ENCODE data around the gene PODXL. TPM values are rescaled to one million over a fixed set of nuclear protein-coding genes. Genes with fewer than 3 reads are reported as not detected.

The PODXL gene
- total RNA-seq, 5 donors from 2014 or later (not counting 1 experiment from before 2014, with no cell fraction given) = 0.63 to 2.6 (median 1.5) TPM

DNA sequence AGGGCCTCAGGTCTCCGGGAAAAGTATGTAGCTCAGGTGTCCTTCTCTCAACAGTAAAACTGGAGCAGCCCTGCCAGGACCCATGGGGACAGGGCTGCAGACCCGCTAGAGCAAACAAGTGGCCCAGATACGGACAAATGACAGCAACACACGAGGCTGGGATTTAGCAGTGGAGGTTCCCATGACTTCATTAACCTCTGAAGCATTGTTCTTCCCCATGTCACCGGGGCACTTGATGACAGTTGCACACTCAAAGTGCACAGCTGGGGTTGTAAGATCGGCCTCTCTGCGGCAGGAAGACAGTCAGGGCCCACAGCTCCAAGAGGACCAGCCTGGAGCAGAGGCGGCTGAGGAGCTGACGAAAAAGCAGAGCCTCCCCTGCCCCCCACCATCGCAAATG is 12.5 kb upstream of the PODXL start:
- ChIA-PET CTCF (no interaction called here), POLR2A (no interaction called here)
- Mint-ChIP-seq H3K4me3 (no peak overlapping the region), H3K4me1 (no peaks in the 10 kb centered on the region), H3K36me3 (no peaks in the 10 kb centered on the region), H3K27me3 (peaks cover 4% of the 10 kb centered on the region in 2 donors), H3K27ac (no peak overlapping the region), H3K9me3 (no peaks in the 10 kb centered on the region)
- H3K36me3 ChIP-seq (ENCODE audit: control insufficient read depth in 2 of 2, extremely low read depth in 1 of 2, insufficient read depth in 1 of 2, low read length in 1 of 2) = no peaks in the 10 kb centered on the region
- no peak for ATAC-seq (replicated peaks in 1 of 4)
- H3K27ac ChIP-seq (ENCODE audit: low read length) = no peak overlapping the region
- H3K9me3 ChIP-seq = no peaks in the 10 kb centered on the region
- H3K4me3 ChIP-seq (ENCODE audit: control insufficient read depth in 1 of 2, extremely low read depth in 1 of 2, low read length in 1 of 2) = no peak overlapping the region
- no peak for DNase-seq
- H3K27me3 ChIP-seq (replicated peaks in 1 of 2; ENCODE audit: control insufficient read depth in 2 of 2, extremely low read depth in 1 of 2, insufficient read depth in 2 of 2, low read length in 1 of 2) = peaks cover 0 to 4% of the 10 kb centered on the region in 2 experiments
- no peaks in the 10 kb centered on the region for H3K4me1 ChIP-seq (ENCODE audit: control insufficient read depth in 1 of 2, extremely low read depth in 1 of 2, insufficient read depth in 2 of 2, low read length in 2 of 2)
- WGBS (ENCODE audit: insufficient coverage) = 71% methylated on average over 8 of the region's 10 CpGs

- Histone ChIP-seq H3K4me3 (ENCODE audit: control insufficient read depth in 1 of 2, extremely low read depth in 1 of 2, low read length in 1 of 2) (no peak overlapping the region), H3K9me3 (no peaks in the 10 kb centered on the region), H3K27ac (ENCODE audit: low read length) (no peak overlapping the region), H3K4me1 (ENCODE audit: control insufficient read depth in 1 of 2, extremely low read depth in 1 of 2, insufficient read depth in 2 of 2, low read length in 2 of 2) (no peaks in the 10 kb centered on the region), H3K36me3 (ENCODE audit: control insufficient read depth in 2 of 2, extremely low read depth in 1 of 2, insufficient read depth in 1 of 2, low read length in 1 of 2) (no peaks in the 10 kb centered on the region), H3K27me3 (replicated peaks in 1 of 2; ENCODE audit: control insufficient read depth in 2 of 2, extremely low read depth in 1 of 2, insufficient read depth in 2 of 2, low read length in 1 of 2) (peaks cover 0 to 4% of the 10 kb centered on the region in 2 experiments)
- ChIA-PET CTCF (no interaction called here), POLR2A (no interaction called here)
- 86% methylated on average over 3 of the region's 6 CpGs for WGBS (ENCODE audit: insufficient coverage)
- H3K9me3 Mint-ChIP-seq = no peaks in the 10 kb centered on the region
- H3K4me1 Mint-ChIP-seq = no peaks in the 10 kb centered on the region
- no peak overlapping the region for H3K4me3 Mint-ChIP-seq
- H3K27ac Mint-ChIP-seq = no peak overlapping the region
- no peaks in the 10 kb centered on the region for H3K36me3 Mint-ChIP-seq
- peaks cover 4% of the 10 kb centered on the region in 2 donors for H3K27me3 Mint-ChIP-seq
- no peak for ATAC-seq (replicated peaks in 1 of 4)
- no peak for DNase-seq
These were observed 12.1 kb upstream of the PODXL start for GRCh38 chr7:131568510-131568909.

- no peak overlapping the region for H3K4me3 Mint-ChIP-seq
These were observed 8.2 kb upstream of the PODXL start for GRCh38 chr7:131564640-131565039.

DNA sequence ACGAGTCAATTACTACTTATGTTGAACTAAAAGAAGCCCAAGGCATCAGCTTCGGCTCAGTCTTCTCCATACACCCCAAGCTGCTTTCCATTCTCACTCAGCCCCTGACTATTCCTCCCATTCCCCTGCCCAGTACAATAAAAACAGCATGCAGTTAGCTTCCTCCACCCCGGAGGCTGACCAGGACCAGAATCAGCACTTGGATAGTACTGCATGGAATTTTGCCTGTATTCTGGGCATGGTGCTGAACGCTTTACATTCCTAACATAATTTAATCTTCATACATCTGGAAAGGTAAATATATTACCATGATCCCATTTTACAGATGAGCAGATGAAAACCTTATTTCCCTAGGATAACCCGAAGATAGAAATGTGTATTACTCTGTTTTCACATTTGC is 7.5 kb upstream of the PODXL start:
- no peak overlapping the region for H3K27ac Mint-ChIP-seq
- ChIA-PET CTCF (no interaction called here), POLR2A (interaction anchor here in 1 of 2 donors (0.7 kb wide), 1 partner anchor 831 kb away, joined by 3 read pairs; no protein-coding TSS in a partner anchor)
- Histone ChIP-seq H3K4me1 (ENCODE audit: control insufficient read depth in 1 of 2, extremely low read depth in 1 of 2, insufficient read depth in 2 of 2, low read length in 2 of 2) (no peaks in the 10 kb centered on the region), H3K4me3 (ENCODE audit: control insufficient read depth in 1 of 2, extremely low read depth in 1 of 2, low read length in 1 of 2) (no peak overlapping the region), H3K27me3 (replicated peaks in 1 of 2; ENCODE audit: control insufficient read depth in 2 of 2, extremely low read depth in 1 of 2, insufficient read depth in 2 of 2, low read length in 1 of 2) (peaks cover 4 to 8% of the 10 kb centered on the region in 2 experiments), H3K36me3 (ENCODE audit: control insufficient read depth in 2 of 2, extremely low read depth in 1 of 2, insufficient read depth in 1 of 2, low read length in 1 of 2) (no peaks in the 10 kb centered on the region), H3K9me3 (no peaks in the 10 kb centered on the region), H3K27ac (ENCODE audit: low read length) (no peak overlapping the region)
- H3K4me1 Mint-ChIP-seq = no peaks in the 10 kb centered on the region
- H3K36me3 Mint-ChIP-seq = no peaks in the 10 kb centered on the region
- H3K4me3 Mint-ChIP-seq = no peak overlapping the region
- ATAC-seq (replicated peaks in 1 of 4) = no peak
- 67% methylated on average over 1 of the region's 5 CpGs for WGBS (ENCODE audit: insufficient coverage)
- H3K9me3 Mint-ChIP-seq = no peaks in the 10 kb centered on the region
- H3K27me3 Mint-ChIP-seq = peaks cover 12 to 13% of the 10 kb centered on the region in 2 donors
- no peak for DNase-seq

More at GRCh38 chr7:131564640-131565039, 8.2 kb upstream of the PODXL start:
- Histone ChIP-seq H3K9me3 (no peaks in the 10 kb centered on the region), H3K27ac (ENCODE audit: low read length) (no peak overlapping the region), H3K36me3 (ENCODE audit: control insufficient read depth in 2 of 2, extremely low read depth in 1 of 2, insufficient read depth in 1 of 2, low read length in 1 of 2) (no peaks in the 10 kb centered on the region), H3K4me1 (ENCODE audit: control insufficient read depth in 1 of 2, extremely low read depth in 1 of 2, insufficient read depth in 2 of 2, low read length in 2 of 2) (no peaks in the 10 kb centered on the region), H3K27me3 (replicated peaks in 1 of 2; ENCODE audit: control insufficient read depth in 2 of 2, extremely low read depth in 1 of 2, insufficient read depth in 2 of 2, low read length in 1 of 2) (peaks cover 4 to 7% of the 10 kb centered on the region in 2 experiments), H3K4me3 (ENCODE audit: control insufficient read depth in 1 of 2, extremely low read depth in 1 of 2, low read length in 1 of 2) (no peak overlapping the region)
- ChIA-PET POLR2A (no interaction called here), CTCF (no interaction called here)
- no peak for ATAC-seq (replicated peaks in 1 of 4)
- WGBS (ENCODE audit: insufficient coverage) = no CpG with 5 or more reads among the region's 5 CpGs
- Mint-ChIP-seq H3K27me3 (peaks cover 12 to 13% of the 10 kb centered on the region in 2 donors), H3K36me3 (no peaks in the 10 kb centered on the region), H3K4me1 (no peaks in the 10 kb centered on the region), H3K9me3 (no peaks in the 10 kb centered on the region), H3K27ac (no peak overlapping the region)
- no peak for DNase-seq

DNA sequence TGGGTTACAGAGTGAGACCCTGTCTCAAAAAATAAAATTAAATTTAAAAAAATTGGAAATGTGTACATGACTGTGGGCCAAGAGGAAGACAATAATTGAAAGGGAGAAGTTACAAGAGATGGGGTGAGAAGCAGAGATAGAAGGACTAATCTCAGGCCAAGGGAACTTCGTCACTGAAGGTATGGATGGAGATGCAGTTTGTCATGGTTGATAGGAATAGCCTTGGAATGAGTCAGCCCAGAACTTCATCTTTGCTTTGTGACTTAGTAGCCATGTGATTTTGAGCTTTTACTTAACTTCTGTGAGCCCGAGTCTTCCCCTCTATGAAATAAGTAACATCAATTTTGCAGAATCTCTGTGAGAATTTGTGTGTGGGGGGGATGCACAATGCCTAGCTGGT is 6.5 kb upstream of the PODXL start:
- H3K27ac Mint-ChIP-seq = no peak overlapping the region
- CTCF ChIA-PET = no interaction called here
- no peaks in the 10 kb centered on the region for H3K36me3 Mint-ChIP-seq
- Histone ChIP-seq H3K9me3 (no peaks in the 10 kb centered on the region), H3K4me3 (ENCODE audit: control insufficient read depth in 1 of 2, extremely low read depth in 1 of 2, low read length in 1 of 2) (no peak overlapping the region), H3K27ac (ENCODE audit: low read length) (no peak overlapping the region), H3K27me3 (replicated peaks in 1 of 2; ENCODE audit: control insufficient read depth in 2 of 2, extremely low read depth in 1 of 2, insufficient read depth in 2 of 2, low read length in 1 of 2) (peaks cover 6 to 14% of the 10 kb centered on the region in 2 experiments), H3K36me3 (ENCODE audit: control insufficient read depth in 2 of 2, extremely low read depth in 1 of 2, insufficient read depth in 1 of 2, low read length in 1 of 2) (no peaks in the 10 kb centered on the region), H3K4me1 (ENCODE audit: control insufficient read depth in 1 of 2, extremely low read depth in 1 of 2, insufficient read depth in 2 of 2, low read length in 2 of 2) (peaks cover 0 to 2% of the 10 kb centered on the region in 2 experiments)
- peaks cover 0 to 3% (median 2%) of the 10 kb centered on the region in 3 donors for H3K4me1 Mint-ChIP-seq
- no peaks in the 10 kb centered on the region for H3K9me3 Mint-ChIP-seq
- ATAC-seq (replicated peaks in 1 of 4) = no peak
- 75% methylated on average over 1 of the region's 2 CpGs for WGBS (ENCODE audit: insufficient coverage)
- no peak for DNase-seq
- POLR2A ChIA-PET = no interaction called here
- H3K27me3 Mint-ChIP-seq = peaks cover 13 to 21% of the 10 kb centered on the region in 2 donors
- H3K4me3 Mint-ChIP-seq = no peak overlapping the region

DNA sequence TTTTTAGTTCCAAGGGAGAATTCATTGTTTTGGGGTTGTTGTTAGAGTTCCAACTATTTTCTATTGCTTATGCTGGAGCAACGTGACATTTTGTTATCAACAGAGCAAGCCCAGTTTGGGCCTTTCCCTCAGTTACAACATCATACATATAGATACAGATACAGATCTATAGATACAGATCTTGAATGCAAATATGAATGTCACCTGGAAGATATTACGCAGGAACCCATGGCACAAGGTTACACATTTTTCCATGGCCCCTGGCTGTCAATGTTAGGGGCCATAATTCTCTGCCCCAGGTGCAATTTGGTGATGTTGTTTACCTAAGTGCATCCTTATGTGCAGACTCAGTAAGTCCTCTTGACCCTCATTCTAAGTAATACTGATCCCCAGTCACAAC is 3.6 kb upstream of the PODXL start:
- H3K36me3 Mint-ChIP-seq = no peaks in the 10 kb centered on the region
- H3K4me3 Mint-ChIP-seq = no peak overlapping the region
- H3K4me1 Mint-ChIP-seq = peaks cover 8 to 21% (median 18%) of the 10 kb centered on the region in 3 donors
- no peak overlapping the region for H3K4me3 ChIP-seq (ENCODE audit: control insufficient read depth in 1 of 2, extremely low read depth in 1 of 2, low read length in 1 of 2)
- no peaks in the 10 kb centered on the region for H3K9me3 Mint-ChIP-seq
- no peaks in the 10 kb centered on the region for H3K9me3 ChIP-seq
- no peak for DNase-seq
- ChIA-PET POLR2A (no interaction called here), CTCF (no interaction called here)
- no CpG with 5 or more reads among the region's 2 CpGs for whole genome bisulfite sequencing (ENCODE audit: insufficient coverage)
- peaks cover 8 to 30% of the 10 kb centered on the region in 2 experiments for H3K27me3 ChIP-seq (replicated peaks in 1 of 2; ENCODE audit: control insufficient read depth in 2 of 2, extremely low read depth in 1 of 2, insufficient read depth in 2 of 2, low read length in 1 of 2)
- H3K4me1 ChIP-seq (ENCODE audit: control insufficient read depth in 1 of 2, extremely low read depth in 1 of 2, insufficient read depth in 2 of 2, low read length in 2 of 2) = peaks cover 0 to 25% of the 10 kb centered on the region in 2 experiments
- peaks cover 13 to 35% of the 10 kb centered on the region in 2 donors for H3K27me3 Mint-ChIP-seq
- ATAC-seq (replicated peaks in 1 of 4) = no peak
- H3K27ac ChIP-seq (ENCODE audit: low read length) = no peak overlapping the region
- H3K36me3 ChIP-seq (ENCODE audit: control insufficient read depth in 2 of 2, extremely low read depth in 1 of 2, insufficient read depth in 1 of 2, low read length in 1 of 2) = no peaks in the 10 kb centered on the region
- no peak overlapping the region for H3K27ac Mint-ChIP-seq
